Articular chondrocyte of knee joint (primary cell): ENCODE data around the gene RPUSD2. TPM values are rescaled to one million over a fixed set of nuclear protein-coding genes. Genes with fewer than 3 reads are reported as not detected.

Experiments used
- small RNA-seq: library from RNA; depleted of rRNA; stranded (forward); fragments of <200 nt; gene quantifications from one replicate; pipeline ENCODE3, GENCODE V24; 2012
- total RNA-seq: library from RNA; depleted of rRNA; stranded (reverse); fragments of >200 nt; gene quantifications from 2 replicates; pipeline ENCODE4 v1.2.3, GENCODE V29; 2012

Gene RPUSD2
- total RNA-seq: 8.2 and 8.6 TPM in 2 replicates

GRCh38 chr15:40569129-40569953 is at the start of gene RPUSD2:
RPUSD2 (plus strand) TSS chr15:40569299; CDS start chr15:40569338, 39 bp downstream.

GRCh38 chr15:40564591-40565332 is 4.3 kb upstream of the RPUSD2 start, which contains the start of gene CCDC32:
CCDC32 (minus strand) TSS chr15:40565042; CDS start chr15:40563015, 2,027 bp downstream.

GRCh38 chr15:40593588-40594428 is 24.7 kb downstream of the RPUSD2 start, which contains the start of gene KNL1:
KNL1 (plus strand) TSS chr15:40594249; CDS start chr15:40602932, 8,683 bp downstream.

Small RNAs within 50 kb of the gene (small RNA-seq; reads per million reads assigned to genes)
- gene RF00017 (not detected), gene RN7SL376P (not detected), gene RNU6-516P (not detected)

Other genes starting within 250 kb of the RPUSD2 start
- 6.1 and 6.7 TPM in 2 replicates for gene INAFM2, start 245.6 kb upstream of the RPUSD2 start, total RNA-seq
- 8.5 and 12.5 TPM in 2 replicates for gene CCDC9B, start 228.4 kb upstream of the RPUSD2 start, total RNA-seq
- gene PHGR1, start 218.3 kb upstream of the RPUSD2 start, total RNA-seq: not detected in 2 replicates
- gene DISP2, start 211.1 kb upstream of the RPUSD2 start, total RNA-seq: 0.11 and 0.13 TPM in 2 replicates
- 32.6 and 32.7 TPM in 2 replicates for gene KNSTRN, start 186.6 kb upstream of the RPUSD2 start, total RNA-seq
- gene IVD, start 163.5 kb upstream of the RPUSD2 start, total RNA-seq: 33.5 and 35.7 TPM in 2 replicates
- 5.7 and 8.1 TPM in 2 replicates for gene BAHD1, start 128.3 kb upstream of the RPUSD2 start, total RNA-seq
- 13.3 and 15.8 TPM in 2 replicates for gene CHST14, start 98.3 kb upstream of the RPUSD2 start, total RNA-seq
- gene CCDC32, start 4.3 kb upstream of the RPUSD2 start, total RNA-seq: 27.7 and 28.1 TPM in 2 replicates
- gene KNL1, start 24.9 kb downstream of the RPUSD2 start, total RNA-seq: 15.5 and 23.8 TPM in 2 replicates
- 2.4 and 4.8 TPM in 2 replicates for gene RAD51, start 125.9 kb downstream of the RPUSD2 start, total RNA-seq
- gene RMDN3, start 186.0 kb downstream of the RPUSD2 start, total RNA-seq: 17.4 and 18.5 TPM in 2 replicates
- gene GCHFR, start 194.8 kb downstream of the RPUSD2 start, total RNA-seq: 5.2 and 5.5 TPM in 2 replicates
- 0.11 and 0.26 TPM in 2 replicates for gene C15orf62, start 200.7 kb downstream of the RPUSD2 start, total RNA-seq
- gene ZFYVE19, start 237.8 kb downstream of the RPUSD2 start, total RNA-seq: 14.6 and 22.3 TPM in 2 replicates
- 23.9 and 26.1 TPM in 2 replicates for gene DNAJC17, start 238.2 kb downstream of the RPUSD2 start, total RNA-seq